Keratinocyte (primary cell): ENCODE results near the gene KAT8. TPM values are rescaled to one million over a fixed set of nuclear protein-coding genes. Genes with fewer than 3 reads are reported as not detected.
A peak's percentile ranks its signal among the peaks of the same experiment; 100 is the strongest.

Experiments used
- DNase-seq: peaks from one replicate; pipeline ENCODE4 v3.0.0-alpha.2; 2011; ENCODE audit warnings: low read depth, missing footprints, low spot score
- FAIRE-seq: peaks from 2 replicates; lab custom pipeline; 2011; peaks lifted over from hg19 to GRCh38; lab: Jason Lieb, UNC
- H2AFZ ChIP-seq: 2 replicates; pipeline ENCODE4 v1.6.0; 2012; ENCODE audit warnings: low read length, control low read depth, inconsistent platforms; ENCODE audit not compliant: control insufficient read depth
- H3K27ac ChIP-seq: 2 replicates; pipeline ENCODE4 v1.5.1; 2011; ENCODE audit warnings: low read length; ENCODE audit not compliant: control insufficient read depth, insufficient read depth
- H3K27me3 ChIP-seq: 3 replicates; pipeline ENCODE4 v1.6.0; 2011; ENCODE audit warnings: low read length; ENCODE audit not compliant: control insufficient read depth, insufficient read depth; ENCODE audit errors: extremely low read depth
- H3K36me3 ChIP-seq, 2 experiments: 2 replicates in 1 of 2; 3 replicates in 1 of 2; pipeline ENCODE4 v1.5.1; 2011; ENCODE audit warnings: low read length in 2 of 2, mild to moderate bottlenecking in 1 of 2; ENCODE audit not compliant: control insufficient read depth in 2 of 2, insufficient read depth in 2 of 2; ENCODE audit errors: extremely low read depth in 1 of 2
- H3K4me1 ChIP-seq: 3 replicates; pipeline ENCODE4 v1.5.1; 2011; ENCODE audit warnings: low read length; ENCODE audit not compliant: control insufficient read depth, insufficient read depth; ENCODE audit errors: extremely low read depth
- H3K4me2 ChIP-seq: 3 replicates; pipeline ENCODE4 v1.6.0; 2011; ENCODE audit warnings: low read depth, low read length; ENCODE audit not compliant: control insufficient read depth, insufficient read depth; ENCODE audit errors: extremely low read depth
- H3K4me3 ChIP-seq, 3 experiments: fragments of 200-600 bp in 1 of 3; sonication (generic) in 1 of 3; 2 replicates in 2 of 3; 3 replicates in 1 of 3; pipeline ENCODE4 v1.5.1; 2011 to 2016; ENCODE audit warnings: low read length in 3 of 3, mild to moderate bottlenecking in 3 of 3, control low read depth in 2 of 3, inconsistent platforms in 1 of 3, low read depth in 1 of 3, mixed read lengths in 1 of 3, mixed run types in 1 of 3, moderate library complexity in 1 of 3; ENCODE audit not compliant: control insufficient read depth in 2 of 3, insufficient read depth in 2 of 3; ENCODE audit errors: extremely low read depth in 1 of 3
- H3K79me2 ChIP-seq: 2 replicates; pipeline ENCODE4 v1.6.0; 2012; ENCODE audit warnings: low read length; ENCODE audit not compliant: control insufficient read depth, insufficient read depth
- H3K9ac ChIP-seq: 3 replicates; pipeline ENCODE4 v1.6.0; 2011; ENCODE audit warnings: low read length; ENCODE audit not compliant: control insufficient read depth, insufficient read depth; ENCODE audit errors: extremely low read depth
- H3K9me1 ChIP-seq: 3 replicates; pipeline ENCODE4 v1.6.0; 2011; ENCODE audit warnings: low read length; ENCODE audit not compliant: control insufficient read depth, insufficient read depth; ENCODE audit errors: extremely low read depth
- H3K9me3 ChIP-seq: 2 replicates; pipeline ENCODE4 v1.5.1; 2012; ENCODE audit warnings: low read depth, low read length; ENCODE audit not compliant: control insufficient read depth
- H4K20me1 ChIP-seq: 3 replicates; pipeline ENCODE4 v1.6.0; 2011; ENCODE audit warnings: low read length; ENCODE audit not compliant: control insufficient read depth, insufficient read depth; ENCODE audit errors: extremely low read depth
- CTCF ChIP-seq, 3 experiments: IDR thresholded peaks in 1 of 3; conservative IDR thresholded peaks in 1 of 3; optimal IDR thresholded peaks in 1 of 3; 2 replicates in 2 of 3; 3 replicates in 1 of 3; pipeline versions ENCODE3 to v1.5.1; 2011; ENCODE audit warnings: low read length in 3 of 3, mild to moderate bottlenecking in 3 of 3, moderate library complexity in 2 of 3, control low read depth in 1 of 3, inconsistent platforms in 1 of 3; ENCODE audit not compliant: insufficient read depth in 2 of 3; ENCODE audit errors: extremely low read depth in 1 of 3
- EZH2 ChIP-seq: IDR thresholded peaks from one replicate; pipeline ENCODE4 v1.6.1; 2012; ENCODE audit warnings: inconsistent platforms, mild to moderate bottlenecking, low read length, moderate library complexity
- dilution Hi-C: fragments of 300-500 bp; cut with MboI; formaldehyde crosslinking; loops from one replicate; pipeline ENCODE4 v1.7.0; 2020; ENCODE audit warnings: low sequenced_read_pairs; ENCODE audit not compliant: extremely low pct_ligation_motif_present
- polyA plus RNA-seq, 5 experiments: library from polyadenylated mRNA; depleted of rRNA in 3 of 5; stranded (reverse) in 3 of 5; stranded (forward) in 1 of 5; unstranded in 1 of 5; fragments of >200 nt; gene quantifications; 1 replicate in 1 of 5; 2 replicates in 3 of 5; 3 replicates in 1 of 5; pipeline versions ENCODE4 v1.2.1 to v1.2.3, GENCODE V29; 2011 to 2012; ENCODE audit warnings: missing spikeins in 2 of 5, low read depth in 1 of 5, low replicate concordance in 1 of 5

Gene KAT8
- polyA plus RNA-seq, 1 donor (not counting 4 experiments of a cell fraction or from before 2014, with no cell fraction given) = 26.4 TPM

DNA sequence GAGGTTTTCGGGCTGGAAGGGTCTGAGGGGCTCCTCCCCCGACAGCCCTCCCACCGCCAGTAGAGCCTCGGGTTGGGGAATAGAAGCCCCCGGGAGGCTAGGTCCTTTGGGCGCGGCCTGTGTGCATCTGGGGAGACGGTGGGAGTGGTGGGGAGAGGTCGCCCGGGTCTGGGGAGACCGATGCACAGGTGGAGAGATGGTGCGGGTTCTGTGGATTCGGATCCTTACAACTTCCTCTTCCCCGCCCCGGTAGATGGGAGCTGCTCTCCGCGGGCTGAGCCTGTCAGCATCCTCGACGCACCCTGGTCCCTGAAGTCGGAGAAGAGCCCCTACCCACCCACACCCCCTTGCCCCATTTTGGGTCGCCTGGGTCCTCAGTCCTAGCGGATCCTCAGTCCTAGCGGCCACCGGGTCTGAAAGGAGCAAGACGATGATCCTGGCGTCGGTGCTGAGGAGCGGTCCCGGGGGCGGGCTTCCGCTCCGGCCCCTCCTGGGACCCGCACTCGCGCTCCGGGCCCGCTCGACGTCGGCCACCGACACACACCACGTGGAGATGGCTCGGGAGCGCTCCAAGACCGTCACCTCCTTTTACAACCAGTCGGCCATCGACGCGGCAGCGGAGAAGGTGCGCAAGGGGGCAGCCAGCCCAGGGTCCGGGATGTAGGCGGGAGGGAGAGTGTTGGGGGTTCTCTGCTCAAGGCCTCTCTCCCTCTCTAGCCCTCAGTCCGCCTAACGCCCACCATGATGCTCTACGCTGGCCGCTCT lies 8.5 kb upstream of the KAT8 start:
- dilution Hi-C loops = no loop called here
- H3K9me1 ChIP-seq = no peaks in the 10 kb centered on the region
- peak overlapping the region; percentile 79 to 91 (median 87) for H3K4me3 ChIP-seq
- H4K20me1 ChIP-seq = no peaks in the 10 kb centered on the region
- peak overlapping the region; percentile 54 for H3K27ac ChIP-seq
- H3K36me3 ChIP-seq = peaks cover 18 to 24% of the 10 kb centered on the region in 2 experiments
- H3K9ac ChIP-seq = peak overlapping the region; percentile 83
- peaks cover 17% of the 10 kb centered on the region for H3K79me2 ChIP-seq
- peak overlapping the region; percentile 74 for H3K4me2 ChIP-seq
- DNase-seq = no peak
- FAIRE-seq = no peak
- H2AFZ ChIP-seq = no peak overlapping the region
- H3K27me3 ChIP-seq = no peaks in the 10 kb centered on the region
- H3K9me3 ChIP-seq = no peaks in the 10 kb centered on the region
- TF ChIP-seq CTCF (optimal IDR thresholded peaks at IDR 0.05 in 1 of 3, IDR thresholded peaks at IDR 0.05 in 1 of 3, conservative IDR thresholded peaks at IDR 0.05 in 1 of 3; ENCODE audit: extremely low read depth in 1 of 3, insufficient read depth in 2 of 3, low read length in 3 of 3) (no peak), EZH2 (no peak)
- peaks cover 8% of the 10 kb centered on the region for H3K4me1 ChIP-seq

DNA sequence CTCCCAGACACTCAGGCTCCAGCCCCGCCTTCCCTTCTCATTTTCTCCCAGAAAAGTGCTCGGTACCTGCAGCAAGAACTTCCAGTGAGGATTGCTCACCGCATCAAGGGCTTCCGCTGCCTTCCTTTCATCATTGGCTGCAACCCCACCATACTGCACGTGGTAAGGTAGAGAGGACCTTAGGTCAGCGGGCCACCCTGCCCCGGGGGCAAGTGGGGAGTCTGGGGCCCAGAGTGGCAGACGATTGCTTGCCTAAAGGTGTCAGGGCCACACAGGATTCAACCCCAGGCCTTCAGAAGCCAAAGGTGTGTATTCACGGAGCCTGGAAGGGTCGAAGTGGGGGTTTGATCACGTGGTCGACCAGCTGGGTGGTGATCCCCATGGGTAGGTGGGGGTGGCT lies 7.8 kb upstream of the KAT8 start:
- Histone ChIP-seq H3K27ac (no peak overlapping the region), H2AFZ (no peak overlapping the region), H3K9me1 (no peaks in the 10 kb centered on the region), H3K9ac (no peak overlapping the region), H3K4me1 (peaks cover 8% of the 10 kb centered on the region), H3K9me3 (no peaks in the 10 kb centered on the region), H3K36me3 (peaks cover 18 to 24% of the 10 kb centered on the region in 2 experiments), H3K79me2 (peaks cover 17% of the 10 kb centered on the region), H3K4me3 (no peak overlapping the region), H4K20me1 (no peaks in the 10 kb centered on the region), H3K27me3 (no peaks in the 10 kb centered on the region), H3K4me2 (no peak overlapping the region)
- dilution Hi-C loops = no loop called here
- DNase-seq (no peak), FAIRE-seq (no peak)
- no peak for TF ChIP-seq EZH2
- no peak for TF ChIP-seq CTCF (optimal IDR thresholded peaks at IDR 0.05 in 1 of 3, IDR thresholded peaks at IDR 0.05 in 1 of 3, conservative IDR thresholded peaks at IDR 0.05 in 1 of 3; ENCODE audit: extremely low read depth in 1 of 3, insufficient read depth in 2 of 3, low read length in 3 of 3)
